GM23338 (cell line): ENCODE data around the gene GDF11. TPM values are rescaled to one million over a fixed set of nuclear protein-coding genes. Genes with fewer than 3 reads are reported as not detected.

Experiments used
- ATAC-seq: fragments of 200-7000 bp; cut with Tn5 transposase; 3 replicates; pipeline ENCODE4 v1.9.1; 2020
- DNase-seq: peaks from one replicate; pipeline ENCODE4 v3.0.0-alpha.2; 2015; ENCODE audit warnings: low spot score
- H2AFZ ChIP-seq: fragments of 200-600 bp; sonication (generic); 2 replicates; pipeline ENCODE4 v1.8.0; 2016; ENCODE audit warnings: antibody characterized with exemption, mild to moderate bottlenecking, moderate library complexity
- H3F3A ChIP-seq: fragments of 200-600 bp; sonication (generic); replicated peaks from 2 replicates; pipeline ENCODE4 v1.8.0; 2017; ENCODE audit warnings: antibody characterized with exemption, mixed run types, low read depth
- H3K27ac ChIP-seq: fragments of 200-600 bp; sonication (generic); 2 replicates; pipeline ENCODE4 v1.6.1; 2016; ENCODE audit warnings: low read depth
- H3K27me3 ChIP-seq: fragments of 200-600 bp; sonication (generic); 2 replicates; pipeline ENCODE4 v1.8.0; 2016; ENCODE audit warnings: mild to moderate bottlenecking, mixed run types, moderate library complexity; ENCODE audit not compliant: insufficient read depth
- H3K36me3 ChIP-seq: fragments of 200-600 bp; sonication (generic); 2 replicates; pipeline ENCODE4 v1.8.0; 2016; ENCODE audit warnings: mild to moderate bottlenecking; ENCODE audit not compliant: insufficient read depth
- H3K4me1 ChIP-seq: fragments of 200-600 bp; sonication (generic); 2 replicates; pipeline ENCODE4 v1.8.0; 2016; ENCODE audit warnings: mild to moderate bottlenecking, moderate library complexity; ENCODE audit not compliant: insufficient read depth
- H3K4me2 ChIP-seq: fragments of 200-600 bp; sonication (generic); 2 replicates; pipeline ENCODE4 v1.7.1; 2017; ENCODE audit warnings: mixed run types
- H3K4me3 ChIP-seq: fragments of 200-600 bp; sonication (generic); 2 replicates; pipeline ENCODE4 v1.6.1; 2016; ENCODE audit warnings: mixed run types
- H3K79me2 ChIP-seq: fragments of 200-600 bp; sonication (generic); replicated peaks from 2 replicates; pipeline ENCODE4 v1.8.0; 2017; ENCODE audit warnings: mild to moderate bottlenecking; ENCODE audit not compliant: insufficient read depth
- H3K9me2 ChIP-seq: fragments of 200-600 bp; sonication (generic); 2 replicates; pipeline ENCODE4 v1.8.0; 2017; ENCODE audit not compliant: insufficient read depth
- H4K20me1 ChIP-seq: fragments of 200-600 bp; sonication (generic); replicated peaks from 2 replicates; pipeline ENCODE4 v1.8.0; 2017; ENCODE audit warnings: mild to moderate bottlenecking; ENCODE audit not compliant: insufficient read depth
- H3K27ac Mint-ChIP-seq: 2 replicates; pipeline ENCODE4 v1.8.0; 2020; ENCODE audit warnings: inconsistent platforms, mild to moderate bottlenecking, moderate library complexity, mixed read lengths
- H3K27me3 Mint-ChIP-seq: 3 replicates; pipeline ENCODE4 v1.8.0; 2022; ENCODE audit warnings: low read depth, mild to moderate bottlenecking, moderate library complexity, mixed read lengths, inconsistent platforms; ENCODE audit not compliant: insufficient read depth, poor library complexity
- H3K36me3 Mint-ChIP-seq: 3 replicates; pipeline ENCODE4 v1.8.0; 2021; ENCODE audit warnings: low read depth, mild to moderate bottlenecking, inconsistent platforms, moderate library complexity, mixed read lengths
- H3K4me1 Mint-ChIP-seq: 3 replicates; pipeline ENCODE4 v1.8.0; 2020; ENCODE audit warnings: mild to moderate bottlenecking, inconsistent platforms, mixed read lengths
- H3K4me3 Mint-ChIP-seq: 3 replicates; pipeline ENCODE4 v1.8.0; 2021; ENCODE audit warnings: moderate library complexity, mild to moderate bottlenecking, inconsistent platforms, mixed read lengths
- H3K9me3 Mint-ChIP-seq: 3 replicates; pipeline ENCODE4 v1.8.0; 2020; ENCODE audit warnings: moderate library complexity, mild to moderate bottlenecking, inconsistent platforms, mixed read lengths
- CREB1 ChIP-seq: fragments of 250-450 bp; sonication (Bioruptor Pico); IDR thresholded peaks from 2 replicates; pipeline ENCODE4 v1.5.0; 2020; ENCODE audit warnings: low read depth, mild to moderate bottlenecking, moderate library complexity
- EZH2 ChIP-seq: fragments of 200-600 bp; sonication (generic); IDR thresholded peaks from one replicate; pipeline ENCODE4 v1.8.0; 2017; ENCODE audit warnings: antibody characterized with exemption, mild to moderate bottlenecking, low read depth; ENCODE audit not compliant: unreplicated experiment
- EZH2phosphoT487 ChIP-seq: fragments of 200-600 bp; sonication (generic); IDR thresholded peaks from one replicate; pipeline ENCODE4 v1.8.1; 2018; ENCODE audit warnings: antibody characterized with exemption; ENCODE audit not compliant: unreplicated experiment
- JUNB ChIP-seq: IDR thresholded peaks from one replicate; pipeline ENCODE4 v1.6.1; 2016; ENCODE audit warnings: antibody characterized with exemption; ENCODE audit not compliant: unreplicated experiment
- NANOG ChIP-seq: IDR thresholded peaks from 2 replicates; pipeline ENCODE4 v1.6.1; 2016; ENCODE audit warnings: antibody characterized with exemption, borderline replicate concordance
- POLR2AphosphoS5 ChIP-seq: IDR thresholded peaks from 2 replicates; pipeline ENCODE4 v1.6.1; 2016; ENCODE audit warnings: antibody characterized with exemption, low read depth
- STAT1 ChIP-seq: IDR thresholded peaks from one replicate; pipeline ENCODE4 v1.6.1; 2016; ENCODE audit warnings: antibody characterized with exemption; ENCODE audit not compliant: unreplicated experiment
- ZNF114 ChIP-seq: fragments of 250-450 bp; sonication (Bioruptor Pico); IDR thresholded peaks from 2 replicates; pipeline ENCODE4 v1.5.0; 2020; ENCODE audit warnings: mild to moderate bottlenecking, moderate library complexity
- ZNF331 ChIP-seq: fragments of 250-450 bp; sonication (Bioruptor Pico); IDR thresholded peaks from 2 replicates; pipeline ENCODE4 v1.5.0; 2020; ENCODE audit warnings: low read depth, mild to moderate bottlenecking, moderate library complexity
- polyA plus RNA-seq: library from polyadenylated mRNA; unstranded; fragments of >200 nt; fragmentation: Nextera tagmentation; extraction: Ambion mirVana; gene quantifications from 2 replicates; pipeline ENCODE4 v1.2.1, GENCODE V29; 2016
- total RNA-seq: library from RNA; depleted of rRNA; stranded (reverse); fragments of >200 nt; shearing (Covaris generic); gene quantifications from 2 replicates; pipeline ENCODE4 v1.2.3, GENCODE V29; 2014
- TF ChIP-seq, protein P1 (sequence below): fragments of 250-450 bp; sonication (Bioruptor Pico); IDR thresholded peaks from 2 replicates; pipeline ENCODE4 v1.5.0; 2020; ENCODE audit warnings: mild to moderate bottlenecking, moderate library complexity
- TF ChIP-seq, protein P2 (sequence below): IDR thresholded peaks from one replicate; pipeline ENCODE4 v1.6.1; 2018; ENCODE audit warnings: antibody characterized with exemption; ENCODE audit not compliant: unreplicated experiment
- TF ChIP-seq, protein P3 (sequence below): IDR thresholded peaks from 2 replicates; pipeline ENCODE4 v1.6.1; 2016; ENCODE audit warnings: antibody characterized with exemption
- TF ChIP-seq, protein P4 (sequence below), 2 experiments: fragments of 200-600 bp in 1 of 2; sonication (generic) in 1 of 2; conservative IDR thresholded peaks; 2 replicates each; pipeline versions ENCODE4 v1.5.1 to v1.6.1; 2016 to 2017; ENCODE audit warnings: antibody characterized with exemption in 2 of 2, low read depth in 2 of 2, mild to moderate bottlenecking in 2 of 2, moderate library complexity in 1 of 2

Gene GDF11
- total and polyA plus RNA-seq, 2 experiments from 2014 or later, result 3.7 to 12.5 TPM

DNA sequence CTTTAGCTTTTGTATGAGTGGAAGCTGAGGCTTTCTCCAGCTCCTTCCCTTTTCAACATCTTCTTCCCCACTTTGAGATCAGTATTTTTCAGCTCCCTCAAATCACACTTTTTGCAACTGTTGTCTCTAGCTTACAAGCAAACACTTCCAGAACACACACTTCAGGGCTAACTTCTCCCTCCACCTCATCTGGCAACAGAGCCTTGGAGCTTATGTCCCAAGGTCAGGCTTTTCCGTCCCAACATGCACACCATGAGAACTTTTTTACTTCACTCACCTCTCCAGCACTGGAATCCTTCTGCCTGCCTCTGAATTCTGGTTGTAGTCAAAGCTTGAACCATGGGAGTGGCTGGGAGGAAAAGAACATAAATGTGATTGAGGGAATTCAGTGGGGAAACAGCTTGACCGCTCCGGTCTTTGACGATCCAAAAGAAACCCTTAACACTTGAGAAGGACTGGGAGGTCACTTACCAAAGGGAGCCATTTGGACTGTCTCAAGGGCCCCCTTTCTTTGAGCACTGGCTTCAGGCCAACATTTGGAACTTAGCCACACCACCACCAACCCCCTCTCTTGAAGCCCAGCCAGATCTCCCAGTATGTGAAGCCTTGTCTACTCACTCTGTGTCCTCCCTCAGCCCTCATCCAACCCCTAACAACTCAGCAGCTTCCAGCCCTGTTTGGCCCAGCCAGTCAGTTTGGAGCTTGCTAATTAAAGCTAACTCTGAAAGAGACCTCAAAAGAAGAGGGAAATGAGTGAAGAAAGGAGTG, 31.0 kb upstream of the GDF11 start:
- Histone ChIP-seq H2AFZ (no peak overlapping the region), H3K27ac (no peak overlapping the region), H3K4me3 (no peak overlapping the region), H3K79me2 (peaks cover 6% of the 10 kb centered on the region), H3K36me3 (no peaks in the 10 kb centered on the region), H3K4me2 (no peak overlapping the region), H3K9me2 (no peaks in the 10 kb centered on the region), H3K4me1 (peaks cover 20% of the 10 kb centered on the region), H3K27me3 (peaks cover 9% of the 10 kb centered on the region; the same call in 1 of the 2 replicates), H4K20me1 (no peaks in the 10 kb centered on the region), H3F3A (peaks cover 16% of the 10 kb centered on the region; the same call in 1 of the 2 replicates)
- Mint-ChIP-seq H3K9me3 (peaks cover 6% of the 10 kb centered on the region; the same call in 2 of the 3 replicates), H3K27ac (no peak overlapping the region), H3K4me3 (no peak overlapping the region), H3K36me3 (peaks cover 4% of the 10 kb centered on the region; the same call in 2 of the 3 replicates), H3K4me1 (peaks cover 24% of the 10 kb centered on the region), H3K27me3 (peaks cover 22% of the 10 kb centered on the region)
- TF ChIP-seq, protein P1, sequence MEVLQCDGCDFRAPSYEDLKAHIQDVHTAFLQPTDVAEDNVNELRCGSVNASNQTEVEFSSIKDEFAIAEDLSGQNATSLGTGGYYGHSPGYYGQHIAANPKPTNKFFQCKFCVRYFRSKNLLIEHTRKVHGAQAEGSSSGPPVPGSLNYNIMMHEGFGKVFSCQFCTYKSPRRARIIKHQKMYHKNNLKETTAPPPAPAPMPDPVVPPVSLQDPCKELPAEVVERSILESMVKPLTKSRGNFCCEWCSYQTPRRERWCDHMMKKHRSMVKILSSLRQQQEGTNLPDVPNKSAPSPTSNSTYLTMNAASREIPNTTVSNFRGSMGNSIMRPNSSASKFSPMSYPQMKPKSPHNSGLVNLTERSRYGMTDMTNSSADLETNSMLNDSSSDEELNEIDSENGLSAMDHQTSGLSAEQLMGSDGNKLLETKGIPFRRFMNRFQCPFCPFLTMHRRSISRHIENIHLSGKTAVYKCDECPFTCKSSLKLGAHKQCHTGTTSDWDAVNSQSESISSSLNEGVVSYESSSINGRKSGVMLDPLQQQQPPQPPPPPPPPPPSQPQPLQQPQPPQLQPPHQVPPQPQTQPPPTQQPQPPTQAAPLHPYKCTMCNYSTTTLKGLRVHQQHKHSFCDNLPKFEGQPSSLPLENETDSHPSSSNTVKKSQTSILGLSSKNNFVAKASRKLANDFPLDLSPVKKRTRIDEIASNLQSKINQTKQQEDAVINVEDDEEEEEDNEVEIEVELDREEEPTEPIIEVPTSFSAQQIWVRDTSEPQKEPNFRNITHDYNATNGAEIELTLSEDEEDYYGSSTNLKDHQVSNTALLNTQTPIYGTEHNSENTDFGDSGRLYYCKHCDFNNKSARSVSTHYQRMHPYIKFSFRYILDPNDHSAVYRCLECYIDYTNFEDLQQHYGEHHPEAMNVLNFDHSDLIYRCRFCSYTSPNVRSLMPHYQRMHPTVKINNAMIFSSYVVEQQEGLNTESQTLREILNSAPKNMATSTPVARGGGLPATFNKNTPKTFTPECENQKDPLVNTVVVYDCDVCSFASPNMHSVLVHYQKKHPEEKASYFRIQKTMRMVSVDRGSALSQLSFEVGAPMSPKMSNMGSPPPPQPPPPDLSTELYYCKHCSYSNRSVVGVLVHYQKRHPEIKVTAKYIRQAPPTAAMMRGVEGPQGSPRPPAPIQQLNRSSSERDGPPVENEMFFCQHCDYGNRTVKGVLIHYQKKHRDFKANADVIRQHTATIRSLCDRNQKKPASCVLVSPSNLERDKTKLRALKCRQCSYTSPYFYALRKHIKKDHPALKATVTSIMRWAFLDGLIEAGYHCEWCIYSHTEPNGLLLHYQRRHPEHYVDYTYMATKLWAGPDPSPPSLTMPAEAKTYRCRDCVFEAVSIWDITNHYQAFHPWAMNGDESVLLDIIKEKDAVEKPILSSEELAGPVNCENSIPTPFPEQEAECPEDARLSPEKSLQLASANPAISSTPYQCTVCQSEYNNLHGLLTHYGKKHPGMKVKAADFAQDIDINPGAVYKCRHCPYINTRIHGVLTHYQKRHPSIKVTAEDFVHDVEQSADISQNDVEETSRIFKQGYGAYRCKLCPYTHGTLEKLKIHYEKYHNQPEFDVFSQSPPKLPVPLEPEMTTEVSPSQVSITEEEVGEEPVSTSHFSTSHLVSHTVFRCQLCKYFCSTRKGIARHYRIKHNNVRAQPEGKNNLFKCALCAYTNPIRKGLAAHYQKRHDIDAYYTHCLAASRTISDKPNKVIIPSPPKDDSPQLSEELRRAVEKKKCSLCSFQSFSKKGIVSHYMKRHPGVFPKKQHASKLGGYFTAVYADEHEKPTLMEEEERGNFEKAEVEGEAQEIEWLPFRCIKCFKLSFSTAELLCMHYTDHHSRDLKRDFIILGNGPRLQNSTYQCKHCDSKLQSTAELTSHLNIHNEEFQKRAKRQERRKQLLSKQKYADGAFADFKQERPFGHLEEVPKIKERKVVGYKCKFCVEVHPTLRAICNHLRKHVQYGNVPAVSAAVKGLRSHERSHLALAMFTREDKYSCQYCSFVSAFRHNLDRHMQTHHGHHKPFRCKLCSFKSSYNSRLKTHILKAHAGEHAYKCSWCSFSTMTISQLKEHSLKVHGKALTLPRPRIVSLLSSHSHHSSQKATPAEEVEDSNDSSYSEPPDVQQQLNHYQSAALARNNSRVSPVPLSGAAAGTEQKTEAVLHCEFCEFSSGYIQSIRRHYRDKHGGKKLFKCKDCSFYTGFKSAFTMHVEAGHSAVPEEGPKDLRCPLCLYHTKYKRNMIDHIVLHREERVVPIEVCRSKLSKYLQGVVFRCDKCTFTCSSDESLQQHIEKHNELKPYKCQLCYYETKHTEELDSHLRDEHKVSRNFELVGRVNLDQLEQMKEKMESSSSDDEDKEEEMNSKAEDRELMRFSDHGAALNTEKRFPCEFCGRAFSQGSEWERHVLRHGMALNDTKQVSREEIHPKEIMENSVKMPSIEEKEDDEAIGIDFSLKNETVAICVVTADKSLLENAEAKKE (CRISPR knock-in tag), result no peak
- no peak for TF ChIP-seq STAT1
- TF ChIP-seq, protein P2, sequence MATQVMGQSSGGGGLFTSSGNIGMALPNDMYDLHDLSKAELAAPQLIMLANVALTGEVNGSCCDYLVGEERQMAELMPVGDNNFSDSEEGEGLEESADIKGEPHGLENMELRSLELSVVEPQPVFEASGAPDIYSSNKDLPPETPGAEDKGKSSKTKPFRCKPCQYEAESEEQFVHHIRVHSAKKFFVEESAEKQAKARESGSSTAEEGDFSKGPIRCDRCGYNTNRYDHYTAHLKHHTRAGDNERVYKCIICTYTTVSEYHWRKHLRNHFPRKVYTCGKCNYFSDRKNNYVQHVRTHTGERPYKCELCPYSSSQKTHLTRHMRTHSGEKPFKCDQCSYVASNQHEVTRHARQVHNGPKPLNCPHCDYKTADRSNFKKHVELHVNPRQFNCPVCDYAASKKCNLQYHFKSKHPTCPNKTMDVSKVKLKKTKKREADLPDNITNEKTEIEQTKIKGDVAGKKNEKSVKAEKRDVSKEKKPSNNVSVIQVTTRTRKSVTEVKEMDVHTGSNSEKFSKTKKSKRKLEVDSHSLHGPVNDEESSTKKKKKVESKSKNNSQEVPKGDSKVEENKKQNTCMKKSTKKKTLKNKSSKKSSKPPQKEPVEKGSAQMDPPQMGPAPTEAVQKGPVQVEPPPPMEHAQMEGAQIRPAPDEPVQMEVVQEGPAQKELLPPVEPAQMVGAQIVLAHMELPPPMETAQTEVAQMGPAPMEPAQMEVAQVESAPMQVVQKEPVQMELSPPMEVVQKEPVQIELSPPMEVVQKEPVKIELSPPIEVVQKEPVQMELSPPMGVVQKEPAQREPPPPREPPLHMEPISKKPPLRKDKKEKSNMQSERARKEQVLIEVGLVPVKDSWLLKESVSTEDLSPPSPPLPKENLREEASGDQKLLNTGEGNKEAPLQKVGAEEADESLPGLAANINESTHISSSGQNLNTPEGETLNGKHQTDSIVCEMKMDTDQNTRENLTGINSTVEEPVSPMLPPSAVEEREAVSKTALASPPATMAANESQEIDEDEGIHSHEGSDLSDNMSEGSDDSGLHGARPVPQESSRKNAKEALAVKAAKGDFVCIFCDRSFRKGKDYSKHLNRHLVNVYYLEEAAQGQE, result no peak
- TF ChIP-seq ZNF114 (CRISPR knock-in tag), result no peak
- TF ChIP-seq NANOG, result no peak
- no peak for TF ChIP-seq ZNF331
- no peak for TF ChIP-seq EZH2phosphoT487
- TF ChIP-seq JUNB, result no peak
- TF ChIP-seq, protein P3, sequence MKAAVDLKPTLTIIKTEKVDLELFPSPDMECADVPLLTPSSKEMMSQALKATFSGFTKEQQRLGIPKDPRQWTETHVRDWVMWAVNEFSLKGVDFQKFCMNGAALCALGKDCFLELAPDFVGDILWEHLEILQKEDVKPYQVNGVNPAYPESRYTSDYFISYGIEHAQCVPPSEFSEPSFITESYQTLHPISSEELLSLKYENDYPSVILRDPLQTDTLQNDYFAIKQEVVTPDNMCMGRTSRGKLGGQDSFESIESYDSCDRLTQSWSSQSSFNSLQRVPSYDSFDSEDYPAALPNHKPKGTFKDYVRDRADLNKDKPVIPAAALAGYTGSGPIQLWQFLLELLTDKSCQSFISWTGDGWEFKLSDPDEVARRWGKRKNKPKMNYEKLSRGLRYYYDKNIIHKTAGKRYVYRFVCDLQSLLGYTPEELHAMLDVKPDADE, result no peak
- TF ChIP-seq EZH2, result no peak
- TF ChIP-seq CREB1 (CRISPR knock-in tag), result no peak
- TF ChIP-seq, protein P4, sequence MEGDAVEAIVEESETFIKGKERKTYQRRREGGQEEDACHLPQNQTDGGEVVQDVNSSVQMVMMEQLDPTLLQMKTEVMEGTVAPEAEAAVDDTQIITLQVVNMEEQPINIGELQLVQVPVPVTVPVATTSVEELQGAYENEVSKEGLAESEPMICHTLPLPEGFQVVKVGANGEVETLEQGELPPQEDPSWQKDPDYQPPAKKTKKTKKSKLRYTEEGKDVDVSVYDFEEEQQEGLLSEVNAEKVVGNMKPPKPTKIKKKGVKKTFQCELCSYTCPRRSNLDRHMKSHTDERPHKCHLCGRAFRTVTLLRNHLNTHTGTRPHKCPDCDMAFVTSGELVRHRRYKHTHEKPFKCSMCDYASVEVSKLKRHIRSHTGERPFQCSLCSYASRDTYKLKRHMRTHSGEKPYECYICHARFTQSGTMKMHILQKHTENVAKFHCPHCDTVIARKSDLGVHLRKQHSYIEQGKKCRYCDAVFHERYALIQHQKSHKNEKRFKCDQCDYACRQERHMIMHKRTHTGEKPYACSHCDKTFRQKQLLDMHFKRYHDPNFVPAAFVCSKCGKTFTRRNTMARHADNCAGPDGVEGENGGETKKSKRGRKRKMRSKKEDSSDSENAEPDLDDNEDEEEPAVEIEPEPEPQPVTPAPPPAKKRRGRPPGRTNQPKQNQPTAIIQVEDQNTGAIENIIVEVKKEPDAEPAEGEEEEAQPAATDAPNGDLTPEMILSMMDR (conservative IDR thresholded peaks at IDR 0.05; ENCODE audit: low read depth in 2 of 2), result no peak
- TF ChIP-seq POLR2AphosphoS5, result no peak
- no peak for ATAC-seq
- DNase-seq, result no peak
